Cardiac septum (tissue), 1 donor: Measurements from ENCODE around the gene LRRIQ1. TPM values are rescaled to one million over a fixed set of nuclear protein-coding genes. Genes with fewer than 3 reads are reported as not detected.

Source experiments
- DNase-seq: peaks from one replicate; pipeline ENCODE4 v3.0.0-alpha.2; 2020; ENCODE audit warnings: low spot score
- intact Hi-C: fragments of 100-400 bp; cut with DNase I; formaldehyde crosslinking; loops from one replicate; pipeline ENCODE4 v1.14.0; 2022
- total RNA-seq: library from RNA; stranded (reverse); fragmentation: NEBNext Ultra II Directional; extraction: Animal tissue kit (Norgen Biotek cat#: 25700); gene quantifications from one replicate; pipeline ENCODE4 v1.2.1, GENCODE V29; 2021
- donor health status: DM: no; HTN: no; CAD: no.

Gene LRRIQ1
- total RNA-seq, 1 donor from 2014 or later, result not detected

- intact Hi-C loops, result no loop called here
- DNase-seq, result no peak
Observed at GRCh38 chr12:85041395-85041794, 5.2 kb downstream of the LRRIQ1 start.

GRCh38 chr12:85043829-85044228 lies 7.7 kb downstream of the LRRIQ1 start:
- intact Hi-C loops, result no loop called here
- DNase-seq, result no peak

- DNase-seq, result no peak
- intact Hi-C loops, result no loop called here
Observed at GRCh38 chr12:85057370-85057963, 21.3 kb downstream of the LRRIQ1 start.

- no peak for DNase-seq
- intact Hi-C loops, result no loop called here
Observed at GRCh38 chr12:85058339-85058738, 22.2 kb downstream of the LRRIQ1 start.

DNA sequence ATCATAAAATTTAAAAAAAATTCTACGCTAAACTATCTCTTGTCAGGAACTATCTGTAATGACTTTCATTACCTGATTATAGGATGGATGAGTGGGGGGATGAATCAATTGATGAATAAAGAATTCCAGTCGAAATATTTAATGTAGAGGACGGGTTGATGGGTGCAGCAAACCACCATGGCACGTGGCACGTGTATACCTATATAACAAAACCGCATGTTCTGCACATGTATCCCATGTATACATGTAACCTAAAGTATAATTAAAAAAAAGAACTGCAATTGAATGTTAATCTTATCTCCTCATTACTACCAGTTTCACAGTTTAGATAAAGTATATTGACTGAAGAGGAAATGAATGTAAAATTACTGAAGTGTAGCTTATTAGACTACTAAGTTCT lies 23.4 kb downstream of the LRRIQ1 start:
- no peak for DNase-seq
- intact Hi-C loops, result no loop called here

DNA sequence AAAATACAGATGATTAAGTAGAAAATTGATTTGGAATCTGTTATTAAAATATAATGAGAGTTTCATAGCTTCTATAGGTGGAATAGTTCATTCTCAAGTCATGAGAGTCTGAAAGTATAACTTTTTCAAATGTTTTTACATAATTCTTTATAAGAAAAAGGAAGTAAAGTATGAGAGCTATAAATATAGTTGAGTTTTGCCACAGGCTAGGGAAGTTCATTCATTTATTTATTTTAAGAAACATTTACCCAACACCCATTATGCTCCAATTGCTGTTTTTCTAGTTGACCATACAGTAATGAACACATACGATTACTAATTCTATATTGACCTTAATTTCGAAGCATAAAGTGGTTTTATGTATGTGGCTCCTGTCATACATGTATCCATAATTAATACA lies 24.8 kb downstream of the LRRIQ1 start:
- DNase-seq, result no peak
- intact Hi-C loops, result no loop called here

- no peak for DNase-seq
- intact Hi-C loops, result no loop called here
Observed at GRCh38 chr12:85065837-85066482, 29.8 kb downstream of the LRRIQ1 start.

- DNase-seq, result no peak
- intact Hi-C loops, result no loop called here
Observed at GRCh38 chr12:85072826-85073225, 36.7 kb downstream of the LRRIQ1 start.

DNA sequence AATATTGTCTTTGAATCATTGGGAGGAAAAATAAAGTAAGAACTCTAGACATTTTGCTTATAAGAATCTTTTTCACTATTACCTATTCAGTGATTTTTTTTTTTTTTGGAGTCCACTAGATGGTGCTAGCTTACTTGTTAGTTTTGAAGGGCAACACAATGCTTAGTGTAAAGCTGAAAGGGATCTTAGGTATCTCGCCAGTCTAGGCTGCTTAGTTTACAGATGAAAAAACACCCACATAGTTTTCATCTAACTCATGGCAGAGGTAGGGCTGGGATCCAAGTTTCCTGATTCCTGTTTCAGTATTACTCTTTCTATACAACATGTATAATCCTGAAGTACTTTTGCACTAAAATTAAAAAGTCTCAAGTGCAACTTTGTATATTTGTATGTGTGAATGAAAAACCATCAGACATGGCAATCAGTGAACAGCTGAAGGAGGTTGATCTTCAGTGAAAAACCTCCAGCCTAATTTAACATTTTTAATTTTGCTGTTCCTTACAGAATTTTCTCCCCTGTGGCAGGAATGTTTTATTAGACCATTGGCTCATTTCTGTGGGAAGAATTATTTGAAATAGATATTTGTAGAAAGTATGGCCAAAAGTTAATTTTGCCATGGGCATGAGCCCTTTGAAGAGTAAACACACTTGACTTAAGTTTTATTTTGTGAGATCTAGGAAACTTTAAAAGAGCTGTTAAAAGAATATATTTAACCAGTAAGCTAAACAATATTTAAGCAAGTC lies 40.7 kb downstream of the LRRIQ1 start:
- DNase-seq, result no peak
- intact Hi-C loops, result no loop called here

DNA sequence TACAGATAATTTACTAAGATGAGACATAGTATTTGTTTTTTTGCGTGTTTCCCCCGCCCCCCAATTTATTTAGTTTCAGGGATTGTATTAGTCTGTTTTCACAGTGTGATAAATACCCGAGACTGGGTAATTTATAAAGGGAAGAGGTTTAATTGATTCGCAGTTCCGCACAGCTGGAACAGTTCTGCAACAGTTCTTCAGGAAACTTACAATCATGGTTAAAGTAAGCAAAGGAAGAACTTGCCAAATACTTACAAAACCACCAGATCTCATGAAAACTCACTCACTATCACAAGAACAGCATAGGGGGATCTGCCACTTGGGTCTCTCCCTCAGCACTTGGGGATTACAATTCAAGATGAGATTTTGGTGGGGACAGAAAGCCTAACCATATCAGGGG lies 48.9 kb downstream of the LRRIQ1 start:
- intact Hi-C loops, result no loop called here
- DNase-seq, result no peak

- intact Hi-C loops, result no loop called here
- no peak for DNase-seq
Observed at GRCh38 chr12:85089792-85090191, 53.6 kb downstream of the LRRIQ1 start.

DNA sequence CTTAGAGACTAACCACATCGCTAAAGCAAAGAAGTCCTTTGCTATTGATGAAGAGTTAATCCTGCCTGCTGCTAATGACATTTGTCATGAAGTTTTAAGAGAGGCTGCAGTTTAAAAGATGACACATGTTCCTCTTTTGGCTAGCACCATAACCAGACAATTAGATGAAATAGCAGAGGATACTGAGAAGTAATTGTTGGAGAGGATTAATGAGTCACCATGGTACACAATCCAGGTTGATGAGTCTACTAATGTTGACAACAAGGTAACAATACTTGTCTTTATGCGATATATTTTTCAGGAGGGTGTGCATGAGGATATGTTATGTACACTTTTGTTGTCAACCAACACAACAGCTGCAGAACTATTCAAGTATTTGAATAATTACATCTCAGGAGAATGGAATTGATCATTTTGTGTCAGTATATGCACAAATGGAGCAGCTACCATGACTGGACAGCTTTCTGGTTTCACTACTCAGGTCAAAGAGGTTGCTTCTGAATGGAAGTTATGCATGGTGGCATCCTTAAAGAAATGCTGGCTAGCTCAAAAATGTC lies 56.7 kb downstream of the LRRIQ1 start:
- intact Hi-C loops, result no loop called here

DNA sequence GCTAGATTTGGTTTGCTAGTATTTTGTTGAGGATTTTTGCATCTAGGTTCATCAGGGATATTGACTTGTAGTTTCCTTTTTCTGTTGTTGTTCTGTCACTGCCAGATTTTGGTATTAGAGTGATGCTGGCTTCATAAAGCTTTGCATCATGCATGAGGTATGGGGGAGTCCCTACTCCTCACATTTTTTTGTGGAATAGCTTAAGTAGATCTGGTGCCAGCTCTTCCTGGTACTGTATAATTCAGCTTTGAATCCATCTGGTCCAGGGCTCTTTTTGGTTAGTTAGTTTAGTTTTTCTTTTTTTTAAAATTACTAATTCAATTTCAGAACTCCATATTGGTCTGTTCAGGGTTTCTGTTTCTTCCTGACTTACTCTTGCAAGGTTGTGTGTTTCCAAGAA lies 59.4 kb downstream of the LRRIQ1 start:
- intact Hi-C loops, result no loop called here
- no peak for DNase-seq

More for the DNA sequence above, 56.7 kb downstream of the LRRIQ1 start:
- no peak for DNase-seq

DNA sequence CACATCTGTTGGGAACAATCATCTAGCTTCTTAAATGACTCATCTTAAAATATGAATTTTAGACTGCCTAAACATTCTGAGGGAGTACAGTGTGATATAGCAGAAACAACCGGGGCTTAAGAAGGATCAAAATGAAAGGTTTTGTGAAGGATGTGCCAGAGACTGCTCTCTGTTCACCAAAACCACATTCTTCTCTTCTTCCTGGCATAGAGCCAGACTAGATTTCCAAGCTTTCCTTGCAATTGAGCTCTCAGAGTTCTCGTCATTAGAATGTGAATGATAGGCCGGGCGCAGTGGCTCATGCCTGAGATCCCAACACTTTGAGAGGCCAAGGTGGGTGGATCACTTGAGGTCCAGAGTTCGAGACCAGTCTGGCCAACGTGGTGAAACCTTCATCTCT lies 94.5 kb downstream of the LRRIQ1 start:
- DNase-seq, result no peak
- intact Hi-C loops, result no loop called here

GRCh38 chr12:85138833-85139232 lies 102.7 kb downstream of the LRRIQ1 start:
- intact Hi-C loops, result no loop called here
- DNase-seq, result no peak

- DNase-seq, result no peak
- intact Hi-C loops, result no loop called here
Observed at GRCh38 chr12:85147331-85147730, 111.2 kb downstream of the LRRIQ1 start.

DNA sequence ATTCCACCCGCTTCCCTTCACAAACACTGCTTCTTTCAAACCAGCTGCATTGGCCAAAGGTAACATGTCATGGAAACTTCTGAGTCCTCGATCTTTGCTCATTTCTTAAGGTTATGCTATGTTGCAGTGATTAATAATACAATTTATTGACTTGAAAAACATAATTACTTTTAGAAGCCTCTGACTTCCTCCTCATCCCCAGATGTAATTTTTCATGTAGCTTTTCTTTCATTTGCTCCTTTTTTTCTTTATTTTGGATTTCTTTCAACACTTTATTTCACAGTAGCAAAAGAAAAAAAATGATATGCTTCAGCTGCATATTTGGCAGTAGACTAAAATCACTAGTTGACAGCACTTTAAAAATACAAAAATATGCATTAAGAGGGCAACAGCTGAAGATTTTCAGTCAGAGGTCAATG lies 116.2 kb downstream of the LRRIQ1 start:
- DNase-seq, result no peak
- intact Hi-C loops, result no loop called here

GRCh38 chr12:85155791-85156190 lies 119.6 kb downstream of the LRRIQ1 start:
- DNase-seq, result no peak
- intact Hi-C loops, result no loop called here

DNA sequence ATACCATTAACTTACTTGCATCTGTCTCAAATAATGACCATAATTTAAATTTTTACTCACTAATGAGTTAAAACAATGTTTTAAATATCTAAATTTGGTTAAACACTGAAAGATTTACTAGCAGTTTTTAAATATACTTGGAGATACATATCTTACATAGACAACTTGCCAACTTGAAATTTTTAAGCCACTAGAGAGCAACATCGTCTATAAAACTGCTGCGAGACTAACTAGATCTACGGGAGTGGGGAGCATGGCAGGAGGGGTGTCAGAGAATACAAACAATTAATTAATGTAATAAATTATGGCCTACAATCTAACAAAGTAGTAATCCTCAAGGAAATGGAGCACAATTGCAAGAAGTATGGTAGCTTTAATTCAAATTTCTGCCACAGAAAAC lies 120.4 kb downstream of the LRRIQ1 start:
- intact Hi-C loops, result no loop called here
- DNase-seq, result no peak

DNA sequence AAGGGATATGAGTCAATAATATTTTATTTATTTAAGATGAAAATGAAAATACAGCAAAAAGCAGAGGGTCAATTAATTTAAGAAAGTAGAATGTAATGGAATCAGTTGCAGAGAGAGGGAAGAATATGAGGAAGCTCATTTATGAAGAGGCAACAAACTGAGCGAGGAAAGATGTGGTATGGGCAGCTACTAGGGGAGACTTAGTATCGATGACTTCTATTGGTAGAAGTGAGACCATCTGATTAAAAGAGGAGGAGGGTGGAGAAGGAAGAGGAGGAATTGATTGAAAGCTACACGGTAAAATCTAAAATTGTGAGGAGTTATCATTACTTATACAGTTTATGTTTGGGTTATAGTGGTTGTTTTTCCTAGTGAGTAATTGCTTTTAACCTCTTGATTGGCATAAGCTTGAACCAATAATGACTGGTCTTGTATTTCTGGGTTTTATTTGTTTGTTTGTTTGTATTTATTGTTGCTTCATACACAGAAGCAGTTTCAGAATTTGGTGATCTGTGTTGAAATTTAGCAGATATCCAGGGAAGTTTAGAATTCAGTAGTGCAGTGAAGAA lies 121.0 kb downstream of the LRRIQ1 start:
- intact Hi-C loops, result no loop called here
- no peak for DNase-seq
